IPS DF 4.7 (cell line): ENCODE results near the gene BSN.

Experiments
- DNase-seq: peaks from one replicate; pipeline ENCODE4 v3.0.0-alpha.2; 2013; ENCODE audit warnings: low spot score; ENCODE audit errors: extremely low read depth

The BSN gene

GRCh38 chr3:49712631-49713317, 158.5 kb downstream of the BSN start:
- DNase-seq, result no peak

- DNase-seq, result no peak
These were observed 159.2 kb downstream of the BSN start for GRCh38 chr3:49713336-49714105.

- no peak for DNase-seq
These were observed 160.7 kb downstream of the BSN start for GRCh38 chr3:49714728-49715550.

GRCh38 chr3:49715611-49716121, 161.4 kb downstream of the BSN start:
- DNase-seq, result no peak

GRCh38 chr3:49716169-49716568, 161.9 kb downstream of the BSN start:
- DNase-seq, result no peak

GRCh38 chr3:49716691-49717210, 162.5 kb downstream of the BSN start:
- DNase-seq, result no peak

GRCh38 chr3:49717211-49717958, 163.1 kb downstream of the BSN start:
- no peak for DNase-seq

GRCh38 chr3:49717959-49718857, 163.9 kb downstream of the BSN start:
- no peak for DNase-seq

- no peak for DNase-seq
These were observed 164.6 kb downstream of the BSN start for GRCh38 chr3:49718858-49719213.

- DNase-seq, result no peak
These were observed 165.1 kb downstream of the BSN start, which contains the start of gene AMIGO3 for GRCh38 chr3:49719214-49719884. Gene AMIGO3, minus strand, starts transcription at chr3:49719684. Its CDS starts 219 bp downstream, at chr3:49719465.
